ENCODE results near the gene PDLIM5.
A peak's percentile ranks its signal among the peaks of the same experiment; 100 is the strongest.
"Not testable (repeated sequence)": the region's sequence is repeated elsewhere in the genome, so short reads cannot be mapped to it uniquely, and the experiment has no call there.

The PDLIM5 gene

DNA sequence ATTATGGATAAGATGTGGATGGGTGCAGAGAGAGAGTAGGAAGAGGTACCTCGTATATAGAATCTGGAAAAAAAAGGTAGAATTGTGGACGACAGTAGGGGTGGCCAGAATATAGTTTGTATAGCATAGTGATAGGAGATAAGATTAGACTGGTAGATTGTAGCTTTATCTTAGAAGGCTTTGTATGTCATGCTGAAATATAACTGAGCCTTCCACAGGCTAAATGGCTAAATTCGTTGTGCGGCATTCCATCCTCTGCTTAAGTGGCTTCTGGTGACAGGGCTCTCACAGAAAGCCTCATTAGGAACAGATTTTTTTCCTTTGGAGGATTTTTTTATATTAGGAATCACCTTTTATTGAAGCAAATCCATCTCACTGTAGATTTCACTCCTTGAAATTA lies 163.7 kb downstream of the PDLIM5 start:
- DNase-seq: no peak

DNA sequence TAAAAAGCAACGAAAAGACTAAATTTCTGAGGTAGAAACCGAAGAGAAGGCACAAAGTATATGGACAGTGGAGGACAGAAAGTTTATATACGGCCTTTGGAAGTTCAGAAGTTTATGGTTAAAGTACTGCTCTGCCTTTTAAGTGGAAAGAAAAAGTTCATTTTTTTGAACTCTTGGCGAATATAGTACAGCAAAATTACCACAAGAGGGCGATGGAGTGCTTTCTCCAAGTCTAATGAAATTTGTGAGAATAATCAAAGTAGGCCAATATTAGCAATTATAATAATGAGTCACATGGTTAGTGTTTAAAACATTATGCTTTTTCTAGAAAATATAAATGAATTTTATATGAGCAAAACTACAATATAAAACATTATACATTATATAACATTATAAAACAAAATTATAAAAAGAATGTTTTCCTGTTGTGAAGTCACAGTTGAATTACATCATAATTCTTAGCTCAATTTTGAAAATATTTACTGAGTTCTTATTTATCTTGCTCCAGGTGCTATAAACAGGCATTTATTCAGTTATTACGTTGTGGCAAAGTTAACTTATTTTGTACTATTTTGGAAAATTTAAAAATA lies 169.8 kb downstream of the PDLIM5 start:
- peak; percentile 12 for DNase-seq

DNA sequence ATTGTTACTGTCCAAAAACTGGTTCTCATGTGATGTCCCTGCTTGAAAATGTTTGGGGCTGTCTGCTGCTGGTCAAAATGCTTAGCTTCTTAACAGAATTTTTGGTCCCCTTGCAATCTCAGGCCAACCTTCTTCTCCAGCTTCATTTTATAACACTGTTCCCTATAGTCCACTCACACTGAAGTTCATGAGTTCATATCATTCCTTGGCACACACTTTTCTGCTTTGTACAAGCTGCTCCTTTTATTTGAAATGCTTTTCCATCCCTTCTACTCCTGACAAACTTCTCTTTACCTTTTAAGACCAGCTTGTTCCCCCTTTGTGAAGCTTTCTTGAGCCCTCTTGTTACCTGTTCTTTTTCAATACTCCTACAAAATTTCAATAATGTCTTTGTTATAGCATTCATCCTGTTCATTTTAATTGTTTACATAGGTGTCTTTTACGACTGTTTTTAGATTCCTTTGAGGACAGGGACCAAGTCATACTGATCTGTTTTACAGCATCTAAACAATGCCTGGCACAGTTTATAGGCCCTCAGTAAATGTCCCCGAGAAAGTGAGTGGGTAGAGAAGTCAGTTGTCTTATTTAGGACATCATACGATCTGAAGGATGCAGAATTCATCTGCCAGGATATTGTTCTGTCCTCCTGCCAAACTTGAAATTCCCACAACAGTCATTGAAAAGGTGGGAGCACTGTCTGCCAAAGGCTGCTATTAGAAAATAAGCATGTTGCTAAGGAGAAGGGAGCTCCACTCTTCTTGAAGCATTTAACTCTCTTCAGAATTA lies 171.6 kb downstream of the PDLIM5 start:
- DNase-seq: no peak

DNA sequence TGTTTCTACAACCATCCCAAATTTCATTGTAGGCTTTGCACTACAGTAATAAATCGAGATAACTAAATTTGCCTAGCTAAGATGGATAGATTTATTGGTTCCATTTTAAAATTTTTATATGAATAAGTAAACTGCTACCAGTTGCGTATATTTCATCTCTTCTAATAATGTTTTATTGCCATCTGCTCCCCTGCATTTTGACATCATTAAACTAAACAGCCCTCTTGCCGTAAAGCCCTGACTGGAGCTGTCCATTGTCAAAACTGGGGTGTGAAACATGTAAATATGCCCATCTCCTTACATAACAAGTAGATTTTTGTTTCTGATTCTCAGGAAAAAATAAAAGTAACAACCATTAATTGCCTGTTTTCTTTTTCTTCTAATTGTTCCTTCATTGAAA lies 175.2 kb downstream of the PDLIM5 start:
- DNase-seq: no peak

DNA sequence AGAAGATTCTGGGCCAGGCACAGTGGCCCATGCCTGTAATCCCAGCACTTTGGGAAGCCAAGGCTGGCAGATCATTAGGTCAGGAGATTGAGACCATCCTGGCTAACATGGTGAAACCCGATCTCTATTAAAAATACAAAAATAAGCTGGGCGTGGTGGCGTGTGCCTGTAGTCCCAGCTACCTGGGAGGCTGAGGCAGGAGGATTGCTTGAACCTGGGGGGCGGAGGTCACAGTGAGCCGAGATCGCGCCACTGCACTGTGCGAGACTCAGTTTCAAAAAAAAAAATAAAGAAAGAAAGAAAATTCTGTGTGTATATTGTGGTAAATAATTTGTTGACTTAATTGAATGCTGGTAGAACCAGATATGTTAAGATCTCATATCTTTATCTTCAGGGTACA lies 177.3 kb downstream of the PDLIM5 start:
- DNase-seq: not testable (repeated sequence)

DNA sequence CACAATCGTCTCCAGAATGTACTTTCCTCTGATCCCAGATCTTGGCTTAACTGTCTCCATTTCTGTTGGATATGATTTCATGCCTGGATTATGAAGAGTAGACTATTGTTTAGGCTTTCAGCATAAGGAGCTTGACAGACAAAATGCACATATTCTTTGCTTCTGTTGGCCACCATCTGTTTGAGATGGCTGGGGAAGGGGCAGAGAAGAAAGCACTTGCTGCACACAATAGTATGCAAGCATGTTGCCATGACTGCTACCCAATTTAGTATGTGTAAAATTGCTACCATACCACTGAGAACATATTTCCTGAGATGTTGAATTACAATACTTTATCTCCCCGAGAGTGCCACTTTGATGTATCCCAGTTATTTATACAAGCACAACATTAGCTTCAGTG lies 178.1 kb downstream of the PDLIM5 start:
- DNase-seq: no peak

DNA sequence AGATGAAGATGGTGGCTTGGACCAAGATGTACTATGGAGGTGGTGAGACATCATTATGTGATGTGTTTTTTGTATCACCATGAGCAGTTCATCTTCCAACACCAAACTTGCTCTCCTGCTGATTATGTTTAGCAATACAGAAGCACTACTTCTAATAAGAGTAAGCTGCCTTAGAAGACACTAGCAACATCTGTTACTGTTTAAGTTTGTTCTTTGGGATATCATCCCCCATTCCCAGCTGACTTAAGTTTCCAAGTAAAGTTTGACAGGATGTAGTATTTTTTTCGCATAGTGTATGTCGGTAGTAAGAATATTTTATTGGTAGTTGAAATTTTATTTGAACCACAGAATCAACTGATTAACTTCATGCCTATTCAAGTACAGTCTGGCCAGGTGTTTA lies 182.5 kb downstream of the PDLIM5 start:
- no peak for DNase-seq

DNA sequence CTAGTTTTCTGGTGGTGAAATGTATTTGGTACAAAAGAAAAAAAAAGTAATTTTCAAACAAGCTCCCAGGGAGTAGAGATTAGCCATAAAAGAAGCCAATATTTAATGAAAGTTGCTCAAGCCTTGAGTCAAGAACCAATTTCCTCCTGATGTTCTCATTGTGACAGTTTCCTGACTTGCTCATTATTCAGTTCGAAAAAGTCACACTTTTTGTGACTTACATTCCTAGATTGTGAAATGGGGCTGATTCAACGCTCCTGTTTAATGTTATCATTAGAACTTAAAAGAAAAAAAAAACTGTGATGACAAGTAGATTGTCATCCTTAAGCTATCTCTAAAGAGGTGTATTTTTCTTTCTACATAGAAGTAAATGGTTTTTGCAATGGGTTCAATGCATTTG lies 183.4 kb downstream of the PDLIM5 start:
- no peak for DNase-seq

DNA sequence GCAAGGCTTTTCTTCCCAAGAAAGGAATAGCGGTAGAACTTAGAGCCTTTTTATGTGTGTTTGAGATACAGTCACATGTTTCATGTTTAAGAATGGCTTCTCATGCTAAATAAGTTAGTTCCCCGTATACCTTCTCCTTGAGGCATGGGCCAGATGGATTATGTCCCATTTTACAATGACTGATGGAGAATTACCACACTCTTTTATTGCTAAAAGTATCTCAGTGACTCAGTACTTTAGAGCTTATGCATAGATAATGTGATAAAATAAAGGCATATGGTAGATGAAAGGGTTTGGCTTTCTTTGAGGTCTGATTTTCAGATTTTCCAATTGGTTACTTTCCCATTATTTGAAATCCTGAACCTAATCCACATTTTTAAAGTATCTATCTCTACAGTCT lies 184.3 kb downstream of the PDLIM5 start:
- no peak for DNase-seq

DNA sequence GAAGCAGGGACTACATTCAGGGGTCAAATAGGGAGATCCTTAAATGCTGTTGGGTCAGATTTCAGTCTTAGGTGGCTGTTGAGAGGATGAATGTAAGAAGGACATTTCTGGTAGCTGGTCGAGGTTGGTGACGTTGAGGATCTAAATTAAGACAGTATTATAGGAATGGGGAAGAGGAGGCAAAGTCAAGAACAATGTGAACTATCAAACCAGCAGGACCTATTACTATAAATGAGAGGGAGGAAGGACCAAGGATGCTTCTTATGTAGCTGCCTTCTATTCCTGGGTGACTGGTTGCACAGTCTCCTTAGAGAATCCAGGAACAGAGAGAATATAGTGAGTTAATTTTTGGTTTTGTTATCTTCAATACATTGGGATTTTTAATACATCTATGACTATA lies 187.6 kb downstream of the PDLIM5 start:
- no peak for DNase-seq

DNA sequence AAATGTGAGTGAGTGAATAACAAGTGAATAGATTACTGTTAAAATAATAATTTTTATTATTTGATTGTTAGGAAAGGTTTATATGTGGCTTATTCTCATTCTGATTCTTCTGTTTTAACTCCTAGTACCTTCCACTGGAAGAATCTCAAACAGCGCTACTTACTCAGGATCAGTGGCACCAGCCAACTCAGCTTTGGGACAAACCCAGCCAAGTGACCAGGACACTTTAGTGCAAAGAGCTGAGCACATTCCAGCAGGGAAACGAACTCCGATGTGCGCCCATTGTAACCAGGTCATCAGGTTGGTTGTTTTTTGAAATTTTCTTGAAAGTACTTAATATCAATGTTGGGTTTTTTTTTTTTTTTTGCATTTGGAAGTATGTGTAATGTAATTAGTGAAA lies 188.4 kb downstream of the PDLIM5 start:
- no peak for DNase-seq

DNA sequence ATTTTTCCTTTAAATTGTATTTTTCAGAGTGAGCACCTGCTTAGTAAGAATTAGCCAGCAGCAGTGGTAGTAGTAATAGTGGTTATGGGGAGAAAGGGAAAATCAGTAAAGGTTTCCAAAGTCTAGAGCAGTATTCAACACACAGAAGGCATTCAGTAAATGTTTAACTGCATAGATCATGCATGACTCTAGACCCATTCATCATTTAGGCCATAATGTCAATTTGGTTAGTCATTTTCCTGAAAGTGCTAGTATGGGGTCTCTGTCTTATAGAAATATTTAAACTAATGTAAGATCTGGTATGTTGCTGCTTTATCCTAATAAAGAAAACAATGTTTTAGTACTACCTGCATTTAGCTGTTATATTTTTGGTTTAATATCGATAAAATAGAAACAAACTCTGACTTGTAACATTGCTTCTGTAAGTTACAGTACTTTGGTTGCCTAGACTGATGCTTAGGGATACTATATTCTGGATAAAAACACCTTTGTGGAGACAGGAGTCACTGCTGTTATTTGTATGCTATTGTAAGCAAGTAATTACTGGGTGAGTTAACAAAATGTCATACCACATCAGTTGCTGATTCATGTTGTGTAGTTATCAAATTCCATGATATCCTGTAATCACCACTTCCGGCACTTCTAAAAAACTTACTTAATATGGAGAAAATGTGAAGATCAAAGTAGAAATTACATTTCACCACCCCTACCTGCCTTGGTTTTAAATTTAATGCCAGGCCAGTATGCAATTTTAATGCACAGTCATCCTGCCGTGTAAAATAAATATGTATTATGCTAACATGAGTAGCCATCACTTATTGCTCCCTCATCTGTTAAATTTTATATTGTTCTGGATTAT lies 190.2 kb downstream of the PDLIM5 start:
- no peak for DNase-seq

DNA sequence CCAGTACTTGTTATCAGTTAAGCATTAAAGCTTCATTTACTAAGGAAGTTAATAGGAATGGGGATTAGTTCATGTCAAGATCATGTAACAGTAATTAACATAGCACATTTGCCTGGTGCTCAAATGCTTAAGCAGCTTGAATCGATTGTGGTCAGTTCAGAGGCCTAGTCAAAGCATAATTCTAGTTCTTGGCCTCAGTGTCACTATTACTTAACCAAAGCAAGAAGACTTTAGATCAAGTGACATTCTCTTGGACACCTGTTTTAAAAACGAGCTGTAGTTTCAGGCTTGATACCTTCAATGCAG lies 190.8 kb downstream of the PDLIM5 start:
- no peak for DNase-seq

DNA sequence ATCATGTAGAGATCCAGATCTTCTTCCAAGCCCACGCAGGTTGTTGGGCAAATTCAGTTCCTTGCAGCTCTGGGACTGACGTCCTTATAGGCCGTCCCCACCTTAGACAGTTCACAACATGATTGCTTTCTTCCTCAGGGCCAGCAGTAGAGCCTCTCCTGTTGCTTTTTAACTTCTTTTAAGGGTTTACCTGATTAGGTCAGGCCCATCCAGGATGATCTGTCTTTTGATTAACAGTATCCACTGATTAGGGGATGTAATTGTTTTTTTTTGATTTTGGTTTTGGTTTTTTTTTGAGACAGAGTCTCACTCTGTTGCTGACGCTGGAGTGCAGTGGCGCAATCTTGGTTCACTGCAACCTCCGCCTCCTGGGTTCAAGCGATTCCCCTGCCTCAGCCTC lies 197.0 kb downstream of the PDLIM5 start:
- no peak for DNase-seq

DNA sequence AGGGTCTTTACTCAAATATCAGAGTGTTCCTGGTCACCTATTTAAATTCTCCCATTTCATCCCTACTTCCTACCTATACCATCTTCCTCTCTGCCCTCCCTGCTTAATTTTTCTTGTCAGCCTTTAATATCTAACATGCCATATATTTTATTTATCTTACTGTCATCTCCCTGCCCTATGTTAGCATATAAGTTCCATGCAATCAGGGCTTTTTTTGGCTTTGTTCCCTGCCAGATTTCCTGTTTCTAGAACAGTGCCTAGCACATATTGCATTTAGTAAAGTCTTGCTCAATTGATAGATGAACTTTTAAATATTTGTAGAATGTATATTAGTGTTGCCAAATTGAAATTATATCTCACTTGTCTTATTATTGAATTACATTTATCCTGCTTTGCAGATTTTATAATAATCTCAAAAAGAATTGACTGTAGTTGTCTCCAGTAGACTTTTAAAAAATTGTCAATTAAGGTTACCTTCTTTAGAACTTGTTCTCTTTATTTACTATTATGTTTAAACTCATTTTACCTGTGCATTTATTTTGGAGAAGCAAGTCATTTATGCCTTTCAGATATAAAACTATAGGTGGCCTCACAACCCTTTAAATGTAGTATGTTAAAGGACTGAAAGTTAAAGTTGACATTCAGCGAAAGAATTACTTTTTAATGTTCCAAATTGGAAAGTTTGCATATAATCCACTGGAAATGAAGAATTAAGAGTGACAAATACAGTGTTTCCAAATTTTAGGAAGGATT lies 197.8 kb downstream of the PDLIM5 start:
- no peak for DNase-seq

DNA sequence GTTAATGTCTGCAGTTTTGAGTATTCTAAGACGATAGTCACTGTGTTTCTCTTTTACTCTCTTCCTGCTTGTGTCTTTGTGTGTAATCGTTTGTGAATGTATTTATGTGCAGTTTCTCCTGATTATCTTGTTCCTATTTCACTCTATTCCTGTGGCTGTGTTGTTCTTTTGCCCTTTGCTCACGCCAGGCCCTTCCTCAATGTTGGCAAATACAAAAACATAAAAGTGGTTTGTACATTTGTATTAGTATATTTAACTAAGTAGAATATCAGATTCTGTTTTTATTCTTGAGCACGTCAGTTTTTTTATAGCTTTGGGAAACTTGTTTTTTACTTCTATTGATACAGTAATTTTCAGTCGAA lies 198.4 kb downstream of the PDLIM5 start:
- DNase-seq: no peak

DNA sequence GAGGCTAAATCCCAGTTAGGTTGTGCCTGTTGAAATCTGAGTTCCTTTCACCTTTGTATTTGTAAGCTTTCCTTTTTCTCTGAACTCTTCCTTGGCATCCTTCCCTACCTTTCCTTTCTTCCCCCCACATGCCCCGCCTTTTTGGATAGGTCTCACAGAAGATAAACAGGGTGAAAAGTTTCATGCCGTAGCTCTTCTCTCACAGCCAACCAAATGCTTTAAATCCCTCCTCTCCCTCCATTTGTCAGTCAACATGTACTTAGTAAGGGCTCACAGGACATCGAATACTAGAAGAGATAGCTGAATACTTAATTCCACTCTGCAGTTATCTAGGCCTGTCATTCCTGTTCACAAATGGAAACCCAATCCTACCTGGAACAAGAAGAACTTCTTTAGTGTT lies 198.9 kb downstream of the PDLIM5 start:
- no peak for DNase-seq

DNA sequence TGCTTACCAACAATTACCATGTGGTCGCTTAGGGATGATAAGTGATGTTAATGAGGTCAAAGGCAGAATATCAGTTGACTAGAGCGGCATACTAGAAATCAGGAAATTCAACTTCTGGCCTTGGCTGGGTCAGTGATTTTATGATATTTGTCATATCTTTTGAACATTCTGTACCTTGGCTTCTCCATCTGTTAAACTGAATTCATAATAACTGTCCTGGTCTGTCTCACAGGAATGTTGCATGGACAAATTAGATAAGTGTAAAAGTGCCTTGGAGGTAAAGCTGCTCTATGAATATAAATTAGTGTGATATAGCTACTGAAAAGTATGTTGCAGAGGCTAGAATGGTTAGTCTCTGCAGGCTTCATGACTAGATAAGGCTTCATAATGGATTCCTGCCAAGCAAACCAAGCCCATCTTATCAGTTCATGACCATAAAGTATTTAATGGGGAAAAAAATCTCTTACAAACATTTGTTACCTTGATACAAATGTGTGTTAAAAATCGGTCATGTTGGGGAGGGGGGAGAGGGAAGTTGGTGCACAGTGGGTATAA lies 201.4 kb downstream of the PDLIM5 start:
- DNase-seq: no peak

DNA sequence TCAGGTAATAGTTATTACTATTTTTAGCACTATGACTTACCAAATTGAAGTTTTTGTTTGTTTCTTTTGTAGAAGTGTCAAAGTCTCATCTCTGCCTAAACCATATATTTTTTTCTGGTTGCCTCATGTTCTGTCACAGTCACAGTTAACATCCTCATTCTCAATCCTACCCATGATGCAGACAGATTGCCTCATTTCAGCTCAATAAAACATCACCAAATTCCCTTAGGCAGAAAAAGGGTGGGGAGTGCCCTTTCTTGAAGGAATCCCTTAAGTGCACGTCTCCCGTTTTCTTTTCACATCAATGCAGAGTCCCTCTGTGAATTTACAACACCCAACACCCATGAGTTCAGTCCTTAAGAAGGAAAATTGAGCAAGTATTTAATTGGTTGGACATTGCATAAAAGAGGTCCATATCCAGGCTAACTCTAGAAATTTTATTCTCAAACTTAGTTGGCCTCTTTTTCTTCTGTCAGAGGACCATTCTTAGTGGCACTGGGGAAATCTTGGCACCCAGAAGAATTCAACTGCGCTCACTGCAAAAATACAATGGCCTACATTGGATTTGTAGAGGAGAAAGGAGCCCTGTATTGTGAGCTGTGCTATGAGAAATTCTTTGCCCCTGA lies 202.4 kb downstream of the PDLIM5 start:
- DNase-seq: no peak

DNA sequence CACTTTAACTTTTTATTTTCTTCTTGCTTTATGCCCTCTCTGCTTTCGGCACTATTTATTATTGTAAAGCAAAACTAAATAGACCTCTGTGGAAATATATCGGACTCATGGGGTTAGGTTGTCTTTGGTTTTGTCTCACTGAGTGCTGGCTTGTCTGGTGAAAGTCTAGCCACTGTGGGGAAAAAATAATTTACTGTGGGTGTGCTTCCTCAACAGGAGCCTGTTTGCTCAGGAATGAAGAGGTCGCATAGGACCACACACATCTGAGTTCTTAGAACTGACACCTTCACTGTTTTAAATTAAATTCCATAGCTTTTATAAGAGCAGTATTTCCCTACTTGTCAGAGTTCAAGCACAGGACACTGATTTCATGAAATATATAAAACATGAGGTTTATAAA lies 203.0 kb downstream of the PDLIM5 start:
- no peak for DNase-seq

DNA sequence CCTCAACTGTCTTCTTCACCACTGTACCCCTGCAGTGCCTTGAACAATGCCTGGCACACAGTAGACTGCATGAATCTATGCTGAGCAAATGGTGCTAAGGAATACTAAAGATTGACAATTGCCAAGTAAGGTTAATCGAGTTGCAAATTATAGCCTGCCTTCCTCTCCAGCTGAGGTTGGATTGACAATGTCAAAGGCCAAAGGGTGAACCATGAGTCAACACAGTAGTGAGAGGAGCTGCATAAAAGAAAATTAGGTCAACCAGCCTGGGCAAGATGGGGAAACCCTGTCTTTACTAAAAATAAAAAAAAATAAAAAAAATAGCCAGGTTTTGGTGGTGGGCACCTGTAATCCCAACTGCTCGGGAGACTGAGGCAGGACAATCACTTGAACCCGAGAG lies 208.9 kb downstream of the PDLIM5 start:
- DNase-seq: no peak

DNA sequence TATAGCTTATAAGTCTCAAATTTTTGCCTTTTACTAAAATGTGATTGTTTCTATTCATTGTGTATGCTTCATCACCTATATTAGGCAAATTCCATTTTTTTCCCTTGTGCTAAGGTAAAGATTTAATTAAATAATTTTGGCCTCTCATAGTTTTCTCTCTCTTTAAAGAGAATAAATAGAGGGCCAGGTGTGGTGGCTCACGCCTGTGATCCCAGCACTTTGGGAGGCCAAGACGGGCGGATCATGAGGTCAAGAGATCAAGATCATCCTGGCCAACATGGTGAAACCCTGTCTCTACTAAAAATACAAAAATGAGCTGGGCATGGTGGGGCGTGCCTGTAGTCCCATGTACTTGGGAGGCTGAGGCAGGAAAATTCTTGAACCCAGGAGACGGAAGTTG lies 213.3 kb downstream of the PDLIM5 start:
- not testable (repeated sequence) for DNase-seq

Measured in NCI-H1105 treated with DMSO at 0.1 percent for 48 hours (cell line).